DMS153 treated with DMSO at 0.1 percent for 48 hours (cell line): ENCODE measurements around the gene EPB41L4B.

Experiments used
- DNase-seq: peaks from one replicate; lab custom pipeline; 2025; ENCODE audit not compliant: unreplicated experiment; lab: John Stamatoyannopoulos, UW

Gene EPB41L4B

GRCh38 chr9:109321727-109322126, 868 bp upstream of the EPB41L4B start:
- DNase-seq: no peak

DNA sequence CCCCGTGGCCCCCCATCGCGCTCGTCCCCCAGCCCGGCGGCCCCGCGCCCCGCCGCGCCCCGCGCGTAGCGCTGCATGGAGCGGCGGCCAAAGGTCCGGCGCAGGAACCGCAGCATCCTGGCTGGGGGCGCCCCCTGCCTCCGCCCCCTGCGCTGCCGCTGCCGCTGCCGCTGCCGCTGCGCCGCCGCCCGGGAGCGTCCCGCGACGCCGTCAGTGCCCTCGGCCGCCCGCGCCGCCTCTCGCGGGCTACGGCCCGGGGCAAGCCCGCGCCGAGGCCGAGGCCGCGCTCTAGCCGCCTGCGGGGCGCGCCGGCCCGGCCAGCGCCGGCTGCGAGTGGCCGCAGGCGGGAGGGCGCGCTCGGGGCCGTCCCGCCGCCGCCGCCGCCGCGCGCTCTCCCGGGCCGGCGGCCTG, 523 bp downstream of the EPB41L4B start:
- DNase-seq: no peak

- no peak for DNase-seq
Observed at GRCh38 chr9:109319626-109320241, 1.1 kb downstream of the EPB41L4B start.

- DNase-seq: no peak
Observed at GRCh38 chr9:109319017-109319625, 1.7 kb downstream of the EPB41L4B start.

DNA sequence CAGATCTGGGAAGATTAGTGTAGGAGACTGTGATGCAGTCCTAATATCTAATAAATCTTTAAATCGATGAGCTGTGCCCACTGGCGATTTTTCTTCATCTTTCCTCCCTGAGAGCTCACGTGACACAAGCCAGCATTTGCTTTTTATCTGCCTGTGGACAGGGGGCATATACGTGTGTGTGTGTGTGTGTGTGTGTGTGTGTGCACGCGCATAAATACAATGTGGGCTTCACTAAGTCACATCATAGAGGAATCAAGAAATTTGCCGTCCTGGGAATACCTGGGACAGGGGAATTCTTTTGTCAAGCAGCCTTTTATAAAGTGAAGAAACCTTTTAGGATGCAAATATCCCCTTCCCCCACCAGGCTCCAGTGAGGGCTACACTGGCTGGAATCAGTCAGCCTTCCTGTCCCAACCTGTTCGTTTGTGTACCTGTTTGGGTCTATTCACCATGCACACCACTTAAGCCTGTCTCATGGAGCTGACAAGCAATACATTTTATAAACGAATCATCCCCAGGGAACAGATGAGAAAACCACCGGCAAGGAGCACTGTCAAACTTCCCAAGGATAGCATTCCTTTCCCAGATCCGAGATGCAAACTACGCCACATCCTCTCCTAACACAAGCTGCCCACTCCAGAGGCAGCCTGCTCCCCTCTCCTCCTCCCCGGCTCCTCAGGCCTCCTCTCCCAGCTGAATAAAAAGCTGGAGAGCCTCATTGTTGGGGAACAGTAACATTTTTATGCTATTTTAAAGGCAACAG, 2.7 kb downstream of the EPB41L4B start:
- DNase-seq: peak; percentile 85

DNA sequence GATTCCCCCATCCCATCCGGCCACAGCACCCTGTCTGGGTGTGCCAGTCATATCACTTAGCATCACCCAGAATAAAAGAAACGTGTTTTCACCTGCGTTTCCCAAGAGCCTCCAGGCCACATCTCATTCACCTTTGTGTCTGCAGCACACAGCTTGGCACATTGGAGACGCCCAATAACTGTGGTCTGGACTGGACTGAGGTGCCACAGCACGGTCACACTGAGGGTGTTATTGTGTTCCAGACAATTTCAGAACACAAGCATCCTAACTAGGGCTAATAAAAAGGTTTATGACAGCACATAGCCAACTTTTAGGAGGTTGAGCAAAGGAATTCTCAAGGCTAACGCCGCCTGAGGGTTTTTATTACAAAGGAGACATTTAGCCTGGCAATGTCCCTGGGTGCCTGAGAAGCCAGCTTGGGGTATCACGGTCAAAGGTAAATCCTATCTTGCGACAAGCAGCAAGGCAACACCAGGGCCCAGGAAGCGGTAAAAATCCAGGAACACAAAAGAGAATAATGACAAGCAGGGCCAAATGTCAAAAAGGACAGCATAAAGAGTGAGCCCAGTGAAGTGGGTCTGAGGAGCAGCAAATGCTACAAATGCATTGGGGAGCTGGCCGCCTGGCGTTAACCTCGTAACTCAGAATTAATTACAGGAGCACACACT, 3.4 kb downstream of the EPB41L4B start:
- peak; percentile 85 for DNase-seq

DNA sequence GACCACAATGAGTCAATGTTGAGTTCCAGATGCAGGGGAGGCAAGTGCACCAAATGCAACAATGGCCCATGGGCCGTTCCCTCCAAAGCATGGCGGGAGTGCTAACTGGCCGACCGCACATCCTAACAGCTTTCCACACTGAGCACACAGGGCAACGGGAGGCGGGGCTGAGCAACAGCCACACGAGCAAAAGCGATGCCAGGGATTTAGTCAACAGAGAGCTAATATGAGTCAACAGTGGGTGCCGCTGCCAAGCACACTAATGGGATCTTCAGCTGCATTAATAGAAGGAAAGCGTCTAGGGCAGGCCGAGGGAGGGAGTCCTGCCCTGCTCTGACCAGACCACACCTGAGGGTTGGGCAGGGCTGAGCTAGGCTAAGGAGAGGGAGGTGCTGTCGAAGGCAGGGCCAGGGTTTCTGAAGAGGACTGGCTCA, 4.6 kb downstream of the EPB41L4B start:
- peak; percentile 98 for DNase-seq

GRCh38 chr9:109315480-109316206, 5.2 kb downstream of the EPB41L4B start:
- no peak for DNase-seq

- no peak for DNase-seq
Observed at GRCh38 chr9:109314011-109314531, 6.8 kb downstream of the EPB41L4B start.

- DNase-seq: no peak
Observed at GRCh38 chr9:109313351-109313750, 7.5 kb downstream of the EPB41L4B start.

GRCh38 chr9:109312783-109313182, 8.1 kb downstream of the EPB41L4B start:
- DNase-seq: no peak

DNA sequence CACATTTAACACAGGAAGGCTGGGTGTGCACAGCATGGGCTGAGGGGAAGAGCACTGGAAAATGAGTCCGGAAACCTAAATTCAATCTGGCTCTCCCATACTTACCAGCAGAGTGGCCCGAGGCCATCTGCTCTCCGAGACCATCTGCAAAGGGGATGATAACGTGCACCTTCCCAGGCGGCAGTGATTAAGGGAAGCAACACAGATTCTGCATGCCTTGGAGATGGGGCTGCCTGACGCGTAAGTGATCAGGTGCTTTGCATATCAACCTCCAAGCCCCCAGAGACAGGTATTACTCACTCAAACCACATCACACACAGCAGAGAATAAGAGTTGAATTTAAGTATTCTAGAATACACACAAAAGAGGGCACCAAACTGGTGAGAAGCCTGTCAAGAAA, 9.1 kb downstream of the EPB41L4B start:
- no peak for DNase-seq

DNA sequence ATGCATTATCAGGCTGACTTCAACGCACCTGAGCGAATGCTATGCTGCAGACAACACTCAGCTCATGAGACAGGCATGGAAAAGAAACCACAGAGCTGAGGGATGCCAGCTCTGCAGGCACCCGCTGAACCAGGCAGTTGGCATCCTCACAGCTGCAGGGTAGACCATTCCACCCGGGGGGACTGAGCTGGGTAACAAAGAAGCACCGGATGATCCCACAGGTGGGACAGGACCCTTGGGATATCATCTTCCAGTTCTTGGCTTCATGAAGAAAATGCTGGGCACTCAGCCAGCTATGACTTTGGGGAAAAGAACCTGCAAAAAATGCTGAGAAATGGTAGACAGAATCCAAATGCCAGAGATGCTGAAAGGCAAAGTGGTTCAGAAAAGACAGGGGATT, 9.6 kb downstream of the EPB41L4B start:
- no peak for DNase-seq

DNA sequence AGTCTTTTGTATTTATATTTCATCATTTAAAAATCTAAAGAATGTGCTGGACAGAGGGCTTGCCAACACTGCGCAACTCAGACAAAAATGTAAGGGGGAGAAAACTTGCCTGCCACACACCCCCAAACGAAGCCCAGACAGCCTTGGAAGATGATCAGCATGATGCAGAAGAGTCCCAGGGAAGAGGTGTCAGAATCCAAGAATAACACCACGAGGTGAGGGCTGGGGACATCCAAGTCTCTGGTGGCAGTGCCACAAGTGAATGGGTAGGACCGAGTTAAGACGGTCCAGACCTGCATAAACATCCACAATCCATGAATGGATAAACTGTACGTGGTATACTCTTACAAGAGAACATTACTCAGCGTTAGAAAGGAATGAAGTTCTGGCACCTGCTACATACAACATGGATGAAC, 10.4 kb downstream of the EPB41L4B start:
- DNase-seq: no peak

- no peak for DNase-seq
Observed at GRCh38 chr9:109309282-109309681, 11.6 kb downstream of the EPB41L4B start.

- no peak for DNase-seq
Observed at GRCh38 chr9:109307380-109308240, 13.2 kb downstream of the EPB41L4B start.

DNA sequence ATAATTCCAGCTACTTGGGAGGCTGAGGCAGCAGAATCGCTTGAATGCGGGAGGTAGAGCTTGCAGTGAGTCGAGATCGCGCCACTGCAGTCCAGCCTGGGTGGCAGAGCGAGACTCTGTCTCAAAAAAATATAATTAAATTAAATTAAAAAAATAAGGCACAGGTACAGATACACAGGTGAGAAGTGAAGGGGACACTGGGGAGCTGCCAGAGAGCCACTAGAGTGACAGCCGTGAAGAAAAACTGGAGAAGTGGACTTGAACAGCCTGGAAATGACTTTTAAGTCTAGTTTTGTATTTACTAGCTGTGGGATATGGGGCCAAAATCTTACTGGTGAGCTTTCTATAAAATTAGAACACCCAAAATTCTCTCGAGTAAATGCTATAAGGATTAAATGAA, 15.1 kb downstream of the EPB41L4B start:
- DNase-seq: no peak

- DNase-seq: no peak
Observed at GRCh38 chr9:109304347-109304746, 16.5 kb downstream of the EPB41L4B start.

- no peak for DNase-seq
Observed at GRCh38 chr9:109303900-109304299, 17.0 kb downstream of the EPB41L4B start.

- DNase-seq: no peak
Observed at GRCh38 chr9:109302606-109303005, 18.3 kb downstream of the EPB41L4B start.
